ENCODE measurements around the gene ARAF.
A peak's percentile ranks its signal among the peaks of the same experiment; 100 is the strongest.

Gene ARAF

DNA sequence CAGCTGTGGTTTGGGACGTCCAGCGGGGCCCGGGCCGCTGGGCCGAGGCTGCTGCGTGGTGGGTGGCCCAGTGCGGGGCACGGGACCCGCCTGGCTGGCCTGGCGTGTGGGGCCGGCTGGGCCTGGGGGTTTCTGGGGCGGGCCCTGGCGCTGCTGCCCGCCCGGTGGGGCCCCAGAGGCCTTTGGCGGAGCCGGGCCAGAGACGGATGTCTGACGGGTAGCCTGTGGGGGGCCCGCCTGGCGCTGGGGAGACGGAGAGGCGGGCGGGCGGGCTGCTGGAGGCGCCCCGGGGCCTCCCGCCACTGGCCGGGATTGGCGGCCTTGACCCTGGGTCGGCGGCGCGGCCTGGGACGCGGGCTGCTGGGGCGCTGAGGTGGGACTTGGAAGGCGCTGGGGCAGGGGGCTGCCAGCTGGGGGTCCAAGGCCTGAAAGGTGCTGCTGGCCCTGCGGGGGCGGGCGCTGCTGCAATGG lies 13.1 kb downstream of the ARAF start:
- H3K36me3 Mint-ChIP-seq (ENCODE audit: low read depth) = peaks cover 35% of the 10 kb centered on the region
- TF ChIP-seq, protein P1, sequence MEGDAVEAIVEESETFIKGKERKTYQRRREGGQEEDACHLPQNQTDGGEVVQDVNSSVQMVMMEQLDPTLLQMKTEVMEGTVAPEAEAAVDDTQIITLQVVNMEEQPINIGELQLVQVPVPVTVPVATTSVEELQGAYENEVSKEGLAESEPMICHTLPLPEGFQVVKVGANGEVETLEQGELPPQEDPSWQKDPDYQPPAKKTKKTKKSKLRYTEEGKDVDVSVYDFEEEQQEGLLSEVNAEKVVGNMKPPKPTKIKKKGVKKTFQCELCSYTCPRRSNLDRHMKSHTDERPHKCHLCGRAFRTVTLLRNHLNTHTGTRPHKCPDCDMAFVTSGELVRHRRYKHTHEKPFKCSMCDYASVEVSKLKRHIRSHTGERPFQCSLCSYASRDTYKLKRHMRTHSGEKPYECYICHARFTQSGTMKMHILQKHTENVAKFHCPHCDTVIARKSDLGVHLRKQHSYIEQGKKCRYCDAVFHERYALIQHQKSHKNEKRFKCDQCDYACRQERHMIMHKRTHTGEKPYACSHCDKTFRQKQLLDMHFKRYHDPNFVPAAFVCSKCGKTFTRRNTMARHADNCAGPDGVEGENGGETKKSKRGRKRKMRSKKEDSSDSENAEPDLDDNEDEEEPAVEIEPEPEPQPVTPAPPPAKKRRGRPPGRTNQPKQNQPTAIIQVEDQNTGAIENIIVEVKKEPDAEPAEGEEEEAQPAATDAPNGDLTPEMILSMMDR (IDR thresholded peaks at IDR 0.05; ENCODE audit: unreplicated experiment in 3 of 3) = no peak
- peak overlapping the region; percentile 97 to 99 (median 98) for H3K27ac Mint-ChIP-seq
- no peaks in the 10 kb centered on the region for H3K27me3 Mint-ChIP-seq (ENCODE audit: low read depth)
- peaks cover 28% of the 10 kb centered on the region for H3K9me3 Mint-ChIP-seq
- H3K4me1 Mint-ChIP-seq = peaks cover 22% of the 10 kb centered on the region
- peak overlapping the region; percentile 66 to 84 (median 68) for H3K4me3 Mint-ChIP-seq

DNA sequence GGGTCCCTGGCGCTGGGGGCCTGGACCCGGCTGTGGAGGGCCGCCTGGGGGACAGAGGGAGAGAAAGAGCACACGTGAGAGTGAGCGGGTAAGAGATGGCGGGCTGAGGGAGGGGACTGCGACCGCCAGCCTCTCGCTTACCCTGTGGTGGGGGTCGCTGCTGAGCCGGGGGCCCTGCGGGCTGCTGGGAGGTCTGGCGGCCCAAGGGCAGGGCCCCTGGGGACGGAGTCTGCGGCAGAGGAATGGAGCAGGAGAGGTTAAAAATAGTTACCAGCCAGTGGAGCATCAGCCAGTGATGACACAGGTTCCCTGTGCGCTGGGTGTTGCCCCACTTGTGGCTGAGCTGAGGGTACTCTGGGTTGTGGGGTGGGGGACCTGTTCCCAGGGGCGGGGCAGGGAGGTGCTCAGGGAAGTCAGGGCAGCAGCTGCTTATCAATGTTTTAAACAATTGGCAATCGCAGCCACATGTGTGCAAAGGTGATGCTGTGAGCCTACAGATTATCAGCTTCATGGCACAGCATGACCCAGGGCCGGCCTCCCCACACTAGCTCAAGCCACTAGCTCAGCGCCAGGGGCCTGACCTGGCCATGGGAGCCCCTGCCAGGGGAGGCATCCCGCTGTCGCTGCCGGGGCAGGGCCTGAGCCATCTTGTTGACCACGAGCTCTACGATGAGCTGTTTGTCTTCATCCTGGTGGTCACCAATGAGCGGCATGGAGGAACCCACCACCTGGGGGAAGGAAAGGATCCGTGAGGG lies 13.7 kb downstream of the ARAF start:
- Mint-ChIP-seq H3K9me3 (peaks cover 28% of the 10 kb centered on the region), H3K27ac (peak overlapping the region; percentile 43 to 79 (median 48))

DNA sequence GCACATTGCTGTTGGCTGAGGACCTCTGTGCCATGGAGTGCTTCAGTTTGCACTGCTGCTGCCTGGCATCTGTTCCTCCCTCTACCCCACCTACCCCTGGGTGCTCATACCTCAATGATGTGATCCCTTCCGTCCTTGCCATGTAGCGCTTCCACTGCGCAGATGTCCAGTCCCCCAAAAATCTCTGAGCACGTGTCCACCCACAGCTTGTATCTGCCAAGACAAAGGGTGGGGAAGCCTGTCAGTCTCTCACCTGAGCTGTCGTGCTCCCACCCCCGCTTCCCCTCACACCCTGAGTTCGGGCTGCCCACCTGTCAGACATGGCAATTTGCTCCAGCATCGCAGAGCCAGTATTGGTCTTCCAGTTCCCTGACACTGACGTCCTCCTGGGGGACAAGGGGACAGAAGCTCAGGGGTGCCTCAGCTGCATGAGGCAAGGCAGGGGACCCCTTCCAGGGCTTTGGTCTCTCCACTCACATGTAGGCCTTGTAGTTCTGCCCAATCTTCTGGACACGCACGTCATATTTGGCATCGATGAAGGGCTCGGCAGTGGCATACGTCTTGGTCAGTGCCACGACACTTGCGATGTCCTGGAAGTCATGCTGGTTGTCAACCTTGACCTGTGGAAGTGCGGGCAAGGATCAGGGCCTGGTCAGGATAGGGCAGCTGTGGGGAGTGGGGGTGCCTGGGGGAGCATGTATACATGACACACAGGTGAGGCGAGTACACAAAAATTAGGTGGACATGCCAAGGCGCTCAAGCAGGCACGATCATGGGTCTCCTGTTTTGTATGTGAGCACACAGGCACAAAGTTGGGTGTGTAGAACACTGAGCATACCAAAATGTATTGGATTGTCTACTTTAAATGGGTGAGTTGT lies 15.3 kb downstream of the ARAF start:
- H3K36me3 Mint-ChIP-seq (ENCODE audit: low read depth) = peaks cover 17% of the 10 kb centered on the region
- H3K27ac Mint-ChIP-seq = peak overlapping the region; percentile 48 to 84 (median 62)
- no peaks in the 10 kb centered on the region for H3K27me3 Mint-ChIP-seq (ENCODE audit: low read depth)
- TF ChIP-seq, protein P1 (IDR thresholded peaks at IDR 0.05; ENCODE audit: unreplicated experiment in 3 of 3) = no peak
- H3K9me3 Mint-ChIP-seq = peaks cover 27% of the 10 kb centered on the region
- peak overlapping the region; percentile 5 to 85 (median 69) for H3K4me3 Mint-ChIP-seq
- peaks cover 22% of the 10 kb centered on the region for H3K4me1 Mint-ChIP-seq

More for the DNA sequence above, 13.7 kb downstream of the ARAF start:
- peaks cover 22% of the 10 kb centered on the region for H3K4me1 Mint-ChIP-seq
- peaks cover 31% of the 10 kb centered on the region for H3K36me3 Mint-ChIP-seq (ENCODE audit: low read depth)
- no peaks in the 10 kb centered on the region for H3K27me3 Mint-ChIP-seq (ENCODE audit: low read depth)
- TF ChIP-seq, protein P1 (IDR thresholded peaks at IDR 0.05; ENCODE audit: unreplicated experiment in 3 of 3) = no peak
- peak overlapping the region; percentile 61 to 68 (median 66) for H3K4me3 Mint-ChIP-seq

GRCh38 chrX:47577424-47577823 lies 16.4 kb downstream of the ARAF start:
- Mint-ChIP-seq H3K4me1 (peaks cover 28% of the 10 kb centered on the region), H3K27ac (peak overlapping the region in 1 of 3 experiments; percentile 48), H3K27me3 (ENCODE audit: low read depth) (no peaks in the 10 kb centered on the region), H3K4me3 (no peak overlapping the region), H3K9me3 (peaks cover 20% of the 10 kb centered on the region), H3K36me3 (ENCODE audit: low read depth) (peaks cover 6% of the 10 kb centered on the region)
- TF ChIP-seq, protein P1 (IDR thresholded peaks at IDR 0.05; ENCODE audit: unreplicated experiment in 3 of 3) = no peak

DNA sequence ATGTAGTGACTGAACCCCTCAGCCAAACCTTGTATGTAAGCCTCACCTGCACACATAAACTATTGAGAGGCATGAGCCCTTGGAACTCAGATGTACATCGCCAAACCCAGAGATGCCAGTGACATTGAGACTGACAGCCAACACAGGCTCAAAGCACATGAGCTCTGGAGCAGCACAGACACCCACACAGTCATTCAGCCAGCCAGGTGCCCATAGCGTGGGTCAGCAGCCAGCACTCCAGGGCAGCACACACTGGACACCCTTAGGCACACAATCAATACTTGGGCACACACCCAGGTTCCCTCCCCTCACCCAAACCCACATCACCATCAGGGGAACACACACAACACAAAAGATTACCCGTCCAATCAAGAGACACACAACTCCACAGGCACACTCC lies 16.9 kb downstream of the ARAF start:
- TF ChIP-seq, protein P1 (IDR thresholded peaks at IDR 0.05; ENCODE audit: unreplicated experiment in 3 of 3) = no peak
- H3K27me3 Mint-ChIP-seq (ENCODE audit: low read depth) = no peaks in the 10 kb centered on the region
- H3K4me1 Mint-ChIP-seq = peaks cover 28% of the 10 kb centered on the region
- peak overlapping the region; percentile 12 to 46 (median 25) for H3K27ac Mint-ChIP-seq
- peaks cover 18% of the 10 kb centered on the region for H3K9me3 Mint-ChIP-seq
- H3K4me3 Mint-ChIP-seq = peak overlapping the region in 2 of 3 experiments; percentile 4 to 27
- H3K36me3 Mint-ChIP-seq (ENCODE audit: low read depth) = peaks cover 4% of the 10 kb centered on the region

Measured in nephron (organoid).